DMS 273 (cell line): ENCODE data around the gene ROCK1.

ENCODE experiments used
- DNase-seq: peaks from one replicate; lab custom pipeline; 2025; ENCODE audit not compliant: unreplicated experiment; lab: John Stamatoyannopoulos, UW

Gene ROCK1

DNA sequence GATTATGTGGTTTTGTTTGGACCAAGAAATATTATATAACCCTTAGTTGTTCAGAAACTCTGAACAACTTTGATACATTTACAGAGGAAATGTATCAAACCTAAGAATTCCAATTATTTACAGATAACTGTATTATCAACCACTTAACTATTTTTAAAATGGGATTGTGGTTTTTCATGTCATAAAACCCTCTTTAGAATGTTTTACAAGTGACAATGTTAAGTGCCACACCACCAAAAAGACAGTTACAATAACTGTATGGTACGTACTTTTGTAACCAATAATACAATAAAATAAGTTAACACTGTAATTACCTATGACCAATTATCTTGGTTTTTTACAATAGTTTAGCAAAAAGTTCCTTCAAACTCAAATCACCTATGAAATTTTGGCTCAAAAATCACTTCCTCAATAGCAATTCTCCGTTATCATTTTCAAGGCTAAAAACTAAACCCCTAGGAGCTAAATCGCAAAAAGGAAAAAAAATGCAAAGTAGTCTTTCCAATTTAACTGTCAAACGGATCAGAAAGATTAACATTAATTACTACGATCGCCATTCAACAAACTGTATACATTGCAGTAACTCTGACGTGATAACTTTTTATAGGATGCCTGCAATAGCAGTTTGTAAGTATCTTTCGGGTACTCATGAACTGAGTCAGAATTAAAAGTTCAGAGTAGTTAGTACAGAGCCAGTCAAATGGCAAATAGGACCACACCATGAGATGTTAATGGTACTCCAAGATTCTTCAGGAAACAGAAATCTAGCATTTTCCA, 1.5 kb downstream of the ROCK1 start:
- no peak for DNase-seq

DNA sequence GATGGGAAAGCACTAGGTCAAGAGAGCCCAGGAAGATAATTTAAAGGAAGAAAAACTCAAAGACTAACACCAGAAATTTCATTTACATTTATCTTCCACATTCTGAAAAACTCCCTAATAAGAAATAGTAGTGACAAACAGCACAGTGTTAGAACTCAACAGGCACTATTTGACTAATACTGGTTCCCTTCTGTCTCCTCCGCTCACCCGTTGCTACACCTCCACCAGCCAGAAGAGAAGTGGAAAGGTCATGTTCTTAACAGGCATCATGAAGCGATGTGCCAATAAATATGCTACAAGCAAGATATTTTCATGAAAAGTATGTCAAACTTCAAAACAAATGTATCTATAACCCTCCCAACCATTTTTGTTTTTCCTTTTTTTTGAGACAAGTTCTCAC, 5.7 kb downstream of the ROCK1 start:
- DNase-seq, result no peak

DNA sequence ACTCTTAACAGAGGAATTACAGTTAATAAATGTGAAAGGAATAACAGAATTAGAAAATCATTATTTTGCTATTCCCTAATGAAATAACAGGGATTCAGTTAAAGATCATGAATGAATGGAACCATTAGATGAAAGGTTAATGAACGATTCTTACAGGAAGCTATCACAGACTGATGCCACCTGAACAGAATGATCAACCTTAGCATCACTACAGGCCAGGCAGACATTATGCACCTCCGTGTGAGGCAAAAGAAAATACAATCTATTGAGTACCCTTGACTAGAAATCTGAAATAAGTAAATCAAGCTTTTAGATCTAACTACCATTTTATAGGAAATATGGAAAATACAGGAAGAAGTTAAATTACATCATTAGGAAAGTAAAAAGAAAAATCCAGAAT, 10.4 kb downstream of the ROCK1 start:
- DNase-seq, result no peak

- no peak for DNase-seq
These were observed 10.9 kb downstream of the ROCK1 start for GRCh38 chr18:21100678-21101077.

GRCh38 chr18:21100146-21100545, 11.5 kb downstream of the ROCK1 start:
- no peak for DNase-seq

- DNase-seq, result no peak
These were observed 12.2 kb downstream of the ROCK1 start for GRCh38 chr18:21099442-21099841.

- no peak for DNase-seq
These were observed 14.9 kb downstream of the ROCK1 start for GRCh38 chr18:21096760-21097159.

DNA sequence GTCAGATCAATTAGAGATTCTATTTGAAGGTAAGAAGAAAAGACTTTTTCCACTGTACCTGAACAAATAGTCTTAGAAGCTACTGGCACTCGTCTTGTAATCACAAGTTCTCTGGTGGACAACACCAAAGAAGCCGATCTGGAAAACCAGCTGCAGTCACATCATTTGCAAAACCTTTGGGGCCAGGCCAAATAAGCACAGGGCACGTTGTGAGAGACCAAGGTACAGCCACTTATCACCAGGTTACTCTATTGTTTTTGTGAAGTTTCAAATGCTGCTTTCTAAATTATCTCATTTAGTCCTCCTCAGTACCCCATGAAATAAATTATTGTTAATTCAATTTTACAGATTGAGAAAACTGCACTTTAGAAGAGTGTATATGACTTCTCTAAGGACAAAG, 18.5 kb downstream of the ROCK1 start:
- no peak for DNase-seq

DNA sequence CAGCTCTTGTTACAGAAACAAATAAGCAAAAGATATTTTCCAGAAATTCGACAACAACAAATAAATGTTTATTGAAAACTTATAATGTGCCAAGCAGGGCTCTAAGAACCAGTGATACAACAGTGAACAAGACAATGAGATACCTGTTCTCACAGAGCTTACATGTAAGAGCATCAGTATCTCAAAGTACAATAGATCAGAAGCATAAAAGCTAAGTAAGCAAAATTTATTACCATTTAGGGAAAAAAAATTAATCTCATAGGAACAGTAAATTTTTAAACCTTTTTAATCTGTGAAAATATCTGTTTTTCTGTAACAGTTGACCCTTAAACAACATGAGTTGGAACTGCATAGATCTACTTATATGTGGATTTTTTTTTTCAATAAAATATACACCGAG, 20.9 kb downstream of the ROCK1 start:
- no peak for DNase-seq

DNA sequence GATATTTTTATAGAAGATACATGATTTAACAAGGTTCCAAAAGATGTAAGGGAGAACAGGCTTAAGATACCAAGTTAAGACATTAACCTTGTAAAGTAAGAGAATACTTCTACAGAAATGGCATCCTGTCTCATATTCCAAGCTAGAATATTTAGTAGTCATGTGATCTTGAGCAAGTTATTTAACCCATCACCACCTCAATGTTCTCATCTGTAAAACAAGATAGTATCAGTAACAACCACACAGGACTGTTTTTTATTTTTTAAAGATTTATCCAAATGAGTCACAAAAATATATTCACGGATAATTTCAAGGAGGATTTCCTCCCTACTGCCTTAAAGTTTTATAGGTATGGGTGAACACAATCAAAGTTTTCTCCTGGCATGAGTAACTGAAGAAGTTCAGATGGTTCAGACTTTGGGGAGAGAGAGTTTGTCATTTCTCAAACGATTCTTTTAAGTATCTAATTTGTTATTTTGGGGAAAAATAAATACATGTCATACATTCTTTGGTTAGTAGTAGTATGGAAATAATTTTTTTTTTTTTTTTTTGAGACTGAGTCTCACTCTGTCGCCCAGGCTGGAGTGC, 25.9 kb downstream of the ROCK1 start:
- no peak for DNase-seq

DNA sequence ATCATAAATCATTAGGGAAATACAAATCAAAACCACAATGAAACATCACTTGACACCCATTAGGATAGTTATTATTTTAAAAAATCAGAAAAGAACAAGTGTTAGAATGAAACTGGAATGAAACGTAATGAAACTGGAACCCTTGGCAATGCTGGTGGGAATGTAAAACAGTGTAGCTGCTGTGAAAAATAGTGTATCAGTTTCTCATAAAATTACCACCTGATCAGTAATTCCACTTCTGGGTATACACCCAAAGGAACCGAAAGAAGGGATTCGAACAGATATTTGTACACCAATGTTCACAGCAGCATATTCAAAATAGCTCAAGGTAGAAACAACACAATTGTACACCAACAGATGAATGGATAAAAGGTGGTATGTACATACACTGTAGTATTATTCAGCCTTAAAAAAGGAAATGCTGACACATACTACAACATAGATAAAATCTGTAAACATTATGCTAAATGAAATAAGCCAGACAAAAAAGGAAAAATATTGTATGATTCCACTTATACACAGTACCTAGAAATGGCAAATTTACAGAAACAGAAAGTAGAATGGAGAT, 27.0 kb downstream of the ROCK1 start:
- no peak for DNase-seq

GRCh38 chr18:21083017-21083416, 28.6 kb downstream of the ROCK1 start:
- DNase-seq, result no peak

DNA sequence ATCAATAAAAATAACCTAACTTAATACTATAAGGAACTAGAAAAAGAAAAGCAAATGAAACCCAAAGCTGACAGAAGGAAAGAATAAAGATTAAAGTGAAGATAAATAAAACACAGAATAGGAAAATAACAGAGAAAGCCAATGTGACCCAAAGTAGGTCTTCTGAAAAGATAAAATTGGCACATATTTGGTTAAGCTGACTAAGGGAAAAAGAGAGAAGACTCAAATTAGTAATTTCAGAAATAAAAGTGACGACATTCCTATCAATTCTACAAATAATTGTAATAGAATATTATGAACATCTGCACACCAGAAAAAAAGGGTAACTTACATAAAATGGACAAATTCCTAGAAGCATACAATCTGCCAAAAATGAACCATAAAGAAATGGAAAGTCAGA, 30.2 kb downstream of the ROCK1 start:
- DNase-seq, result no peak

GRCh38 chr18:21080576-21080975, 31.0 kb downstream of the ROCK1 start:
- DNase-seq, result no peak

DNA sequence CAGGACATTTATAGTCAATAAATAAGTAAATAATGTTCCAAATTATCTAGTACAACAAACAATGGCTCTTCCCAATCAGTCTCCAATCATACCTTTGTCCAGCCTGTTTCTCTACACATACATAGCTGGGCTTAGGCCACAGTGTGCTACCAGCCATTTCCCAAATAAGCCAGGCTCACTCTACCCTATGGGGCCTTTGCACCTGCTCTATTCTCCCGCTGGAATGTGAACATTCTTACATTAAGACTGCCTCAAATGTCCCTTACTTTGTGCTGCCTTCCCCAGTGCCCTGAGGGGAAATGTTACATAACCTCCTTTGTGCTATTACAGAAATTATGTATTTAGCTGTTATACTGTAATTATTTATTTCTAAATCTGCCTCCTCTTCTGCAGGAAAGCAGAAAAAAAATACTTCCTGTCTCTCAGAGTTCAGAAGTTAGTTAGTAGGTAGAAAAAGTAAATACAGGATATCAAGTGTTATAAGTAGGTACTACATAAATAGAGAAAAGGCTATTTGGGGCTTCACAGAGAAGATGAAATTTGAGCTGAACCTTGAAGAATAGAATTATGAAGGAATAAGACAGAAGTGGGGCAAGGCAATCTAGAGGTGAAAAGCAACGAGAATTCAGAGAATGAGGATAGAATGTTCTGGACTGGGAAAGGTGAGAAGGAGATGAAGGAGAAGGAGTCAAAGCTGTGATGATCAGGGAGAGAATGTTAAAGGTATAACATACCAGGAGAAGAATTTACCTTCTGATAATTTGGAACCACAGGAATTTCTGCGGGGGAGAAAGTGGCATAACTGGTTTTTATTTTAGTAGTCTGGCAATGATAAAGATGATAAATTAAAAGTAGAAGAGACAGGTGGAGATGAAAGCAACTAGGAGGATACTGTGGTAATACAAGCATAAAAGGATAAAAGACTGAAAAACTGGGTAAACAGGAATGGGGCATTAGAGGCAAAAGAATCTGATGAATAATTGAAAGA, 37.0 kb downstream of the ROCK1 start:
- no peak for DNase-seq

GRCh38 chr18:21073180-21073579, 38.4 kb downstream of the ROCK1 start:
- DNase-seq, result no peak

- no peak for DNase-seq
These were observed 40.5 kb downstream of the ROCK1 start for GRCh38 chr18:21071071-21071470.

- no peak for DNase-seq
These were observed 42.1 kb downstream of the ROCK1 start for GRCh38 chr18:21069468-21069867.

- no peak for DNase-seq
These were observed 47.3 kb downstream of the ROCK1 start for GRCh38 chr18:21064347-21064746.

DNA sequence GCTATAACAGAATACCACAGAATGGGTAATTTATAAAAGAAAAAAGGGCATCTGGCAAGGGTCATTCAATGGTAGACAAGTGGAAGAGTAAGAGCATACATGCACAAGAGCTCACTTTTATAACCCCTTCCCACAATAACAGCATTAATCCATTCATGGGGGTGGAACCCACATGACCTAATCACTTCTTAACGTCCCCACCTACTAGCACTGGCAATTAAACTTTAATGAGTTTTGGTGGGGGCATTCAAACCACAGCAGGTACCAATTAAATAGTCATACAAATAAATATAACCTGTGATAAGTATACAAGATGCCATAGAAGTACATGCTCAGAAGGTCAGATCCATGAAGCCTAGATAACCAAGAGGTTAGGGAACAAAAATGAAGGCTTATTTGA, 48.6 kb downstream of the ROCK1 start:
- DNase-seq, result no peak

GRCh38 chr18:21057112-21057511, 54.5 kb downstream of the ROCK1 start:
- no peak for DNase-seq
